Activated T-cell treated with anti-CD3 and anti-CD28 coated beads, Interleukin-2, amount 50 U/mL, for 1 hour (primary cell): Measurements from ENCODE around the gene WDR53.
"Not testable (repeated sequence)": the region's sequence is repeated elsewhere in the genome, so short reads cannot be mapped to it uniquely, and the experiment has no call there.

Experiments
- DNase-seq: peaks from one replicate; pipeline ENCODE4 v3.0.0-alpha.2; 2020

WDR53 gene

DNA sequence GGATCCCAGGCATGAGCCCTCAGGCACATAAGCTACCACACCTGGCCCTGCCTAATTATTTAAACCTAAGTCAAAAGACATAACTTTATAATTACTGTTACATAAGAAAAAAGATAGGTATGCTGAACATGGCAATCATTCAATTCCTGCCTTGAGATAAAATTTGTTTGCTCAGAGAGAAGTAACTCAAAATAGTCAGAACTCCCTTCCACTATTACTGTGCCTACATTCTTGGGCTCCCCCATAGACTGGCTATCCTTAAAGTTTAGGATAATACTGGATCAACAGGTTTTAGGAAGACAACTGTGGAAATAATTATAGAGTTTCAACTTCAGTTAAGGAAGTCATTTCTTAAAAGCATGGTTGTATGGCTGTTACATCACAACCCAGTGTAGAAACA lies 9.9 kb downstream of the WDR53 start:
- no peak for DNase-seq

DNA sequence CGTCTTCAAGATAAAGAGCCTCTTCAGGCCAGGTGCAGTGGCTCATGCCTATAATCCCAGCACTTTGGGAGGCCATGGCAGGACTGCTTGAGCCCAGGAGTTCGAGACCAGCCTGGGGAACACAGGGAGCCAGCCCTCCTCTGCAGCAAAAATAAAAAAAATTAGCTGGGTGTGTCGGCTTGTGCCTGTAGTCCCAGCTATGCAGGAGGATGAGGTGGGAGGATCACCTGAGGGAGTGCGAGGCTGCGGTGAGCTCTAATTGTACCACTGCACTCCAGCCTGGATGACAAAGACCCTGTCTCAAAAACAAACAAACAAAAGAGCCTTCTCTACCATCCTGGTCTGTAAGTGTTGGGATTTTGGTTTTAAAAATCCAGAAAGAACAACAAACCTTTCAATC lies 11.1 kb downstream of the WDR53 start:
- no peak for DNase-seq

DNA sequence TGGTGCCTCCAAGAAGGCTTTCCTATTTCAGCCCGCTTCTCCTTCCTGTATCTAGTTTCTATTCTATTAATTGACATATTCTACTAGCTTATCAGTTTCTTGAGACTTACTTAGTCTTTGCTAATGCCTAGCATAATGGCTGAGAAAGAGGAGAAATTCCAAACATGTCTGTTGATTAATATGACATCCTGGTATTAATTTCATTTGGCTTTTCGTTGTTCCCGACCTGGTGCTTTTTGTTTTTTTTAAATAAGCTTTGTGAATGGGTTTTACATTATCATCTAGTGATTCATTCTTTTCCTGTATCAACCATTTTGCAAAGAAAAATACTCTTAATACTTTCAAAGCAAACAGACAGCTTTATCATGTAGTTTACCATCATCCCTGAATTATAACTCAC lies 13.1 kb downstream of the WDR53 start:
- DNase-seq = no peak

DNA sequence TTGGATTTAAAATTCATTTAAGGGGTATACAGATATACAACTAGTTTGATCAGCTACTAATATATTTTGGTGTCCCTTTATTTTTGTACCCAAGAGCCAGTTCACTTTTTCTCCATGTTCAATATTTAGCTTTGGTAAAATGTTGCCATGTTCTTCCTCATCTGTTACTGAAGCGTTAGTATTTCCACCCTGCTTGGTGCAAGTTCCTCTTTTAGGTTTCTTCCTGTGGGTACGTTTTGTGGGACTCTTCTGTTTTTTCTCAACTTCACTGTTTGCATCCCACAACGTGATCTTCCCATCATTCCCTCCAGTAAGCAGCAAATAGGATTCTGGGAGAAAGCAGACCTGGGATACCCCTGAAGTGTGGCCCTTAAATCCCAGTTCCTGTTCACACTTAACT lies 14.1 kb downstream of the WDR53 start:
- DNase-seq = no peak

DNA sequence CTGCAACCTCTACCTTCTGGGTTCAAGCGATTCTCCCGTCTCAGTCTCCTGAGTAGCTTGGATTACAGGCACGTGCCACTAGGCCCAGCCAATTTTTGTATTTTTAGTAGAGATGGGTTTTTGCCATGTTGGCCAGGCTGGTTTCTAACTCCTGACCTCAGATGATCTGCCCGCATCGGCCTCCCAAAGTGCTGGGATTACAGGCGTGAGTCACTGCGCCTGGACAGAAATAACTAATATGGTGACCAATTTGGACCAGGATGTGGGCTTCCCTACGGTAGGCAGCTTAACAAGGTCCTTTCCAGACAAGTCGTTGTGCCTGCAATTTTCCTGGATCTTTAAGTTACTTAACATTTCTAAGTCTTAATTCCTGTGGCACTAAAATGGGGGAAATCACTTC lies 14.8 kb downstream of the WDR53 start:
- no peak for DNase-seq

DNA sequence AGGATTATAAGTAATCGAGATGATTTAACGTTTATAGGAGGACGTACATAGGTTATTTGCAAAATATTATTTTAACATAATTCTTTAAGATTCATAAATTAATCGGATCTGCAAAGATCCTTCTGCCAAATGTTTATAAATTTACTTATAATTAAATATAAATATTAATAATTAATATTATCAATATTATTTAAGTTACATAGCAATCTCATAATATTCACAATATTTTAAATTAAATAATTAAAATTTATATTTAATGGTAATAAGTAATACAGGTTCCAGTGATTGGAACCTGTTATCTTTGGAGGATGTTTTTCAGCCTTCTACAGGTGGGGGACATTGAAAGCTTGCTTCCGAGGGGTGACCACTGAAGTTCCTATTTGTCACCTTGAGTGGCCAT lies 16.1 kb downstream of the WDR53 start:
- no peak for DNase-seq

DNA sequence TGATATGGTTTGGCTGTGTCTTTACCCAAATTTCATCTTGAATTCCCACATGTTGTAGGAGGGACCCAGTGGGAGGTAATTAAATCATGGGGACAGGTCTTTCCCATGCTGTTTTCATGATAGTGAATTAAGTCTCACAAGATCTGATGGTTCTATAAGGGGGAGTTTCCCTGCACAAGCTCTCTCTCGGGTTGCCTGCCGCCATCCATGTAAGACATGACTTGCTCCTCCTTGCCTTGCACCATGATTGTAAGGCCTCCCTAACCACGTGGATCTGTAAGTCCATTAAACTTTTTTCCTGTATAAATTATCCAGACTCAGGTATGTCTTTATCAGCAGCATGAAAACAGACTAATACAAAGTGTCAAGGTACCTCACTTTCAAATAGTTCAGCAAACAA lies 18.2 kb downstream of the WDR53 start:
- DNase-seq = not testable (repeated sequence)

DNA sequence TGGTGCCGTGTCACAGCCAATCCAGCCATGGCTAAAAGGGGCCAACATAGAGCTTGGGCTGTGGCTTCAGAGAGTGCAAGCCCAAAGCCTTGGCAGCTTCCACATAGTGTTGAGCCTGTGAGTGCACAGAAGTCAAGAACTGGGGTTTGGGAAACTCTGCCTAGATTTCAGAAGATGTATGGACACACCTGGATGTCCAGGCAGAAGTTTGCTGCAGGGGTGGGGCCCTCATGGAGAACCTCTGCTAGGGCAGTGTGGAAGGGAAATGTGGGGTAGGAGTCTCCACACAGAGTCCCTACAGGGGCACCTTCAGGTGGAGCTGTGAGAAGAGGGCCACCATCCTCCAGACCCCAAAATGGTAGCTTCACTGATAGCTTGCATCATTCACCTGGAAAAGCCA lies 19.0 kb downstream of the WDR53 start:
- not testable (repeated sequence) for DNase-seq

DNA sequence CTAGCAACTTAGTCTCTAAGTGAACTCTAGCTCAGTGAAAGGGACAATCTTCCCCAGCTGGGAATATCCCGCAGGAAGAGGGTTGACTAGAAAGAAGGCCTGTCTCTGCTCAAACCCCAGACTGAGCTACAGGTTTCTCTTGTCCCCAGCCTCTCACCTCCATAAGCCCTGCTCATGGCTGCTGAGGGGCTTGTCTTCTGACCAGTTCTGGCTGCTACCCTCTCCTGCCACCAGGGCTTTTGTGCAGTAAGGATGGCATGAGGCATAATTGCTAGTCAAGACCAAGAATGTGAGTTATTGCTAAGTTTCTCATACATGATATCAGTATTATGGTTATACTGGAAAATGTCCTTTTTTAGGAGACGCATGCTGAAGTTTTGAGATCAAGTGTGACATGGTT lies 21.3 kb downstream of the WDR53 start:
- no peak for DNase-seq

DNA sequence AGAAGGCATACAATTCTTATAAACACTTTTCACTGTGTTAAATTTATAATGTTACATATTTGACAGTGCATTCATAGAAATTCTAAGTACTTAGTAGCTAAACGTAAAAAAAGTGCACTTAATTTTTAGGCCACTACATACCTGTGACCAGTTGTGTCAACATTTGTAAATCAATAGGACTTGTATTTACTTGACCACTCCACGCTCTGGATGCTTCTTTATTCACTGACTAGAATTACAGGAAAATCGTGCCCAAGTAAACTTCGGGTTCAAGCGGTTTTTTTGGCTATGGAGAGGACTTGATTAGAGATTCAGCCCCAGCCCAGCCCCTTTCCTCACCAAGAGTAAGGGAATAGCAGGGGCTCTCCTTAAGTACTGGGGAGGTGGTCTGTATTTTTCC lies 21.8 kb downstream of the WDR53 start:
- no peak for DNase-seq

DNA sequence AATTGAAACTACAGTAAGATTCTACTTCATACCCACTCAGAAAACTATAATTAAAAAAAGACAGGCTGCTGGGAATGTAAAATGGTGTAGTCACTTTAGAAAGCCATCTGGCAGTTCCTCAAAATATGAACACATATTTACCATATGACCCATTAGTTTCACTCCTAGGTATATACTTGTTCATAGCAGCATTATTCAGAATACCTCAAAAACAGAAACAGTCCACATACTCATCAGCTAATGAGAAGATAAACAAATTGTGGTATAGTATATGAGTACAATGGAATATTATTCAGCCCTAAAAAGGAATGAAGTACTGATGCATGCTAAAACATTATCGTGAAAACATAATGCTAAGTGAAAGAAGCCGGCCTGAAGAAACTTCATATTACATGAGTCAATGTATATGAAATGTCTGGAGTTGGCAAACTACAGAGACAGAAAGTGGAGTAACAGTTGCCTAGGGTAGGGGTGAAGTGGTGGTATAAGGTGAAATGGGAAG lies 23.8 kb downstream of the WDR53 start:
- DNase-seq = no peak

DNA sequence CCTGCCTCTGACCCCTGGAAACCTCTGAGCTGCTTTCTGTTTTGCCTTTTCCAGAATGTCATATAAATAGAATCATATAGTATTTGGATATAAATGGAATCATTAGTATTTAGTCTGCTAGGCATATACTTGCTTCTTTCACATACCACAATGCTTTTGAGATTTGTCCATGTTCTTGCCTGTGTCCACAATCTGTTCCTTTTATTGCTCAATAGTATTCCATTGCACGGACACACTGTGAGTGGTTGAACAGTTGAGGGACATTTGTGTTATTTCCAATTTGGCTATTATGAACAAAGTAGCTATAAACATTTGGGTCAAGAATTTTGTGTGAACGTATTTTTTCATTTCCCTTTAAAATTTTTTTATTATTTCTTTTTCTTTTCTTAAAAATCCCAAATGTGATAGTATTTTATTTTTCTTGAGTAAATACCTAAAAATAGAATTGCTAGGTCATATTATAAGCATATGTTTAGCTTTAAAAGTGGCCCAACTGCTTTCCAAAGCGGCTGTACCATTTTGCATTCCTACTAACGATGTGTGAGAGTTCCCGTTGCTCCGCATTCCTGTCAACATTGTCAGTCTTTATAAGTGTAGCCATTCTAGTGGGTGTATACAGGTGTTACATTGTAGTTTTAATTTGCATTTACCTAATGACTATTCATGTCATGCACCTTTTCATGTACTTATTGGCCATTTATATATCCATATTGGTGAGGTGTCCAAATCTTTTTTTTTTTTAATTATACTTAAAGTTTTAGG lies 26.5 kb downstream of the WDR53 start:
- no peak for DNase-seq

DNA sequence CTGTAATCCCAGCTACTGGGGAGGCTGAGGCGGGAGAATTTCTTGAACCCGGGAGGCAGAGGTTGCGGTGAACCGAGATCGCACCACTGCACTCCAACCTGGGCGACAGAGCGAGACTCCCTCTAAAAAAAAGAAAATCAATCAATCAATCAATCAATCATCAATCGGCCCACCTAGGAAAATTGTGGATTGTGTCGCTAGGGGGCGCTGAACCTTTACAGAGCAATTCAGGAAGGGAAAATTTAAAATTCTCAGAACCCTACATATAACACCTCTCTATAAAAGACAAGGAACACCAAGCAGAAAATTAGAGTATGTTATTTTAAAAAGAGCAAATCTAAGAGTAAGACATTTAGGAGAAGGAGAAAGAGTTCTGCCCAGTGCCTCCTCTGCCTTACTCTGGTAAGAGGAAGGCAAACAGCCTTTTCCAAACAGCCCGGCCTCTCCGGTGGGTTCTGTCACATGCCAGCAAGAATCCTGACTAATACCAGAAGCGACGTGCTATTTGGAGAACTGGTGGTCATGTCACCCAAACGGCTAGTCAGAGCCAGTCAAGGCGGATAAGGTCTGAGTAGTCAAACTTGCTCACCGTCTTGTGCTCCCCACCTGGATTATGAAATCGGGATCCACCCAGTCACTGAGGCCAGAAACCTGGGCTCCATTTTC lies 30.9 kb downstream of the WDR53 start:
- peak; percentile 67 for DNase-seq

DNA sequence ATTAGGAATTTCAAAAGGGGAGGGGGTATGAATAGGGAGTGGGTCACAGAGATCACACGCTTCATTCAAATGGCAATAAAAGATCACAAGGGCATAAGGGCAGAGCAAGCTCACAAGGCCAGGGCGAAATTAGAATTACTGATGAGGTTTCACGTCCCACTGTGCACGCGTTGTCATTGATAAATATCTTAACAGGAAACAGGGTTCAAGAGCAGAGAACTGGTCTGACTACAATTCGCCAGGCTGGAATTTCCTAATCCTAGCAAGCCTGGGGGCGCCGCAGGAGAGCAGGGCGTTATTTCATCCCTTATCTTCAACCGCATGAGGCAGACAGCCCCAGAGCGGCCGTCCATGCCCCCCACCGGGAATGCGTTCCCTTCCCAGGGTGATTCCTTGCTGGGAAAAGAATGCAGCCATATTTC lies 35.1 kb downstream of the WDR53 start:
- no peak for DNase-seq

DNA sequence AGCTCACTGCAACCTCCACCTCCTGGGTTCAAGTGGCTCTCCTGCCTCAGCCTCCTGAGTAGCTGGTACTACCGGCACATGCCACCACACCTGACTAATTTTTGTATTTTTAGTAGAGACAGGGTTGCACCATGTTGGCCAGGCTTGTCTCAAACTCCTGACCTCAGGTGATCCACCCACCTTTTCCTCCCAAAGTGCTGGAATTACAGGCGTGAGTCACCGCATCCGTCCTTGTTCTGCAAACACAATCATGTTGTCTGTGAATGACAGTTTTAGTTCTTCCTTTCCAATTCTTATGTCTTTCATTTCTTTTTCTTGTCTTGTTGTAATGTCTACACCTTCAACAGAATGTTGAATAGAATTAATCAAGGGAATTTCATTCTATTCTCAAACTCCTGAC lies 36.9 kb downstream of the WDR53 start:
- no peak for DNase-seq

DNA sequence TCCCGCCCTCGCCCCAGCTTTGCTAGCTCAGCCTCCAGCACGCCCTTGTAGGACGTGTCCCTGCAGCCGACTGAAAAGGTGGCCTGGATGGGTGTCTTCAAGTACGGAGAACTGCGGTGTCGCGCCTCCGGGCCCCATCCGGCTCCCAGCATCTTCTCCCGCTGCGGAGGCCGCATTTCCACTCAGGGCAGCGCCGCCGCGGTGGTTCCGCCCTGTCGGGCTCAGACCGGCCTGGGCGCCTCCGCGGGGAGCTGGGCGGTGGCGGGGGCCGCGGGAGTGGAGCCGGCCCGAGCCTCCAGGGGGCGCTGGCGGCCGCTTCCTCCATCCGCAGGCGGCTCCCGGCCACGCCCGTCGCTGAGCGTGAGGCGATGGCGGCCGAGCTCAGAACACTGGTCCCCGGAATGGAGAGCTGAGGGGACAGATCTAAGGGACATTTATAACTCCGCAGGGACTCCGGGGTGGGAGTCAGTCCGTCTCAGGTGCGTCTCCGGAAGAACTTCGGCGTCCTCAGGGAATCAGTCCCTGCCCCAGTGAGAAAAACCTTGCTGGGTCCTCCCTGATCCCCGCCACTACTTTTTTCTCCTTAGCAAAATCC lies 39.6 kb downstream of the WDR53 start:
- DNase-seq = peak; percentile 85

DNA sequence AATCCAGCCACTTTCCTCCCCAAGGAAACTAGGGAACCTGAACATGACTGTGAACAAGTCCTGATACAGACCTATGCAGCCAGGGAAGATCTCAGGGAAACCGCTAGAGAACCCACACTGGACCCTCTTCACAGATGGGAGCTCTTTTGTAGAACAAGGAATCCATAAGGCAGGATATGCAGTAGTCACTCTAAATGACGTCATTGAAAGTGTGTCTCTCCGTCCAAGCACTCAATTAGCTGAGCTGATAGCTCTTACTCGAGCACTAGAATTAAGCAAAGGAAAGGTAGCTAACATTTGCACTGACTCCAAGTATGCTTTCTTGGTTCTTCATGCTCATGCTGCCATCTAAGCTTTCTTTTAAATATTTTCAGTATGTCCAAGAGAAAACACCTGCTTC lies 43.2 kb downstream of the WDR53 start:
- DNase-seq = no peak

DNA sequence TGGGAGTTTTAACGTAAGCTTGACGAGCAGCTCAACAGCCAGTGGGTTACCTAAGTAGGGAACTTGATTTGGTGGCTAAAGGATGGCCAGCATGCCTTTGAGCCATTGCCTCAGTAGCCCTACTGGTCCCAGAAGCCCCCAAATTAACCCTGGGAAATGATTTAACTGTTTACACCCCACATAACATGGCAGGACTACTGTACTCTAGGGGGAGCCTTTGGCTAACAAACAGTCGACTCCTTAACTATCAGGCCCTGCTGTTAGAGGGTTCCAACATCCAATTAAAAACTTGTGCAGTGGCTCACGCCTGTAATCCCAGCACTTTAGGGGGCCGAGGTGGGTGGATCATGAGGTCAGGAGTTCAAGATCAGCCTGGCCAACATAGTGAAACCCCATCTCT lies 43.8 kb downstream of the WDR53 start:
- DNase-seq = no peak

DNA sequence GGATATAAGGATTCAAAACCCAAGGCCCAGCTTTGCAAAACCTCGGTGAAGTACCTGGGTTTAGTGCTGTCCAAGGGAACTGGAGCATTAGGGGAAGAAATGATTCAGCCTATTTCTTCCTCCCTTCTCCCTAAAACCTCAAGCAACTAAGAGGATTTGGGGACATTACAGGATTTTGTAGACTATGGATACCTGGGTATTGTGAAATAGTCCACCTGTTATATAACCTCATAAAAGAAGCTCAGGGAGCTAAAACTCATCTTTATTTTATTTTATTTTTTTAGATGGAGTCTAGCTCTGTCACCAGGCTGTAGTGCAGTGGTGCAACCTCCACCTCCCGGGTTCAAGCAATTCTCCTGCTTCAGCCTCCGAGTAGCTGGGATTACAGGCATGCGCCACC lies 44.5 kb downstream of the WDR53 start:
- DNase-seq = no peak

DNA sequence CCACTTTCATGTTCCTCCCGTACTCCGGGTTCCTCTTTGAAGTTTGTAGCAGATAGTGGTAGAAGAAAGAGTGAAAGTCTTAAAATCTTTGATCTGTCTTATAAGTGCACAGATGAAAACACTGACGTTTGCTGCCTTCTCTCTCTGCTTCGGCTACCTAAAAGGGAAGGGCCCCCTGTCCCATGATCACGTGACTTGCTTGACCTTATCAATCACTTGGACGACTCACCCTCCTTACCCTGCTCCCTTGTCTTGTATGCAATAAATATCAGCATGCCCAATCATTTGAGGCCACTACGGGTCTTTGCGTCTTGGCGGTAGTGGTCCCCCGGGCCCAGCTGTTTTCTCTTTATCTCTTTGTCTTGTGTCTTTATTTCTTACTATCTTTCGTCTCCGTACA lies 47.1 kb downstream of the WDR53 start:
- not testable (repeated sequence) for DNase-seq

DNA sequence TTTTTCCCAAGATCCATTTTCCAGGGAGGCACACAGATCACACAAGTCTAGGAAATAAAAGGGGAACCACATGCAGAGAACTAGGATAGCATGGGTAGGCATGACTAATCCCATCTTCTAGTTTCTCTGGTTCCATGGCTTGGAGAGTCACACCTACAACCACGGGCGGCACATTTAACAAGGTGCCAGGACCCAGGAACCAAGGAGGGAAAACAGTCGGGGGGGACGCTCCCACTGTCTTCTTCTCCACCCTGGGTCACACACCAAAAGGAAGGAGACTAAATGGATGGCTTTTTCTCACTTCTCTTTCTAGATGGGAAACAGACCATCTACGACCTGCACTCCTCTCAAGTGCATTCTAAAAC lies 48.7 kb downstream of the WDR53 start:
- DNase-seq = no peak

DNA sequence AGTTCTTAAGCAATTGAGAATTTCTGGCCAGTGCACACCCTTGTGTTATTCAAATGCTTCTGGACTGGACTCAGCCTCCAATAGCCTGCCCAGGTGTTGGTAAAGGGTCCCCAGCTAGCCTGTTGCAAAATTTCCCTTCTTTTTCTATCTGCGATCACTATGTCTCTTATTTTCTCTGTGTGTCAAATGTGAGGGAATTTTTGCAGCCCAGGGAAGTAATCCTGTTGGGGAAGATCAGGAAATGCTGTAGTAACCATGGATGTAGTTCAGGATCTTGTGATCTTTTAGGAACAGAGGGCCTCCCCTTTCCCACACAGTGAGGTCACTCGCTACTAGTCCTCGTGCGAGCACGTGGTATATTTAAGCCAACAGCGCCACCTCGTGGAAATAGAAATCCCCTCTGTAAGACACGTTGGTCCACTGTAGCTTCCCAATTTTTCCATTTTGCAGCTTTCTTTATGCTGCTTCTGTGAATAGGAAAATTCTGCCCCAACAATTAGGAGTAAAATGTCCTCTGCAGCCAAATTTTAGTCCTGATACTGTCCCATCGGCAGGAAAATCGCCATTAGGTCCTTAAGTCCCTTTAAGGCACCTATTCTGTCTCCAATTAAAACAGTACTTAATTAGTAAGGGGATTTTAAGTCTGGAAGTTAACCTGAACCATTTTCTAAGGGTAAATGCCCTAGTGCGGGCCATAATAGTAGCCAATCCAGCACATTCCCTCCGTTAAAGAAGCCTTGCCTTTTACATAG lies 49.2 kb downstream of the WDR53 start:
- peak; percentile 40 for DNase-seq

DNA sequence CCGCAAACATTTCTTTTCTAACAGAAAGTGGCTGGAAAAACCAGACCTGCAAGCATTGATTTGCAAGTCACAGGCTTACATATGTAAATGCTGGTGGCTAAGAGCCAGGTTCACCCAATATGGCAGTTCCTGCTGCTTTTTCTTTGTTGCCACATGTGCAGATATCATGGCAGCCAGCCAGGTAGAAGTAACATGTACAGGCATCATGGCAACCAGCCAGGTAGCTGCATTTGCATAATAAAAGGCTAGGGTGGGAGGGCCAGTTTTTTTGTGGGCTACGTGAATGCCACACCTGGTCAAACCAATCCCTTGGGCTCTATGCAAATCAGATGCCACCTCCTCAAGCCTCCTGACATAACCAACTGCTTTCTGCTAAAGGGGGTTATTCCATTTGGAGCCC lies 50.4 kb downstream of the WDR53 start:
- DNase-seq = no peak
